Heart left ventricle (tissue), 16 donors: ENCODE measurements around the gene ZNF451. TPM values are rescaled to one million over a fixed set of nuclear protein-coding genes. Genes with fewer than 3 reads are reported as not detected.

Experiments used
- ATAC-seq, 4 donors: fragments of 200-7000 bp; cut with Tn5 transposase; one replicate each; pipeline ENCODE4 v1.9.1; 2020 to 2022; ENCODE audit warnings: moderate library complexity in 4 of 4, mild to moderate bottlenecking in 3 of 4, moderate number of reproducible peaks in 1 of 4
- DNase-seq, 5 donors: peaks; one replicate each; pipeline ENCODE4 v3.0.0-alpha.2; 2020
- H3K27ac ChIP-seq, 12 donors: fragments of 200-600 bp; sonication (generic) in 4 of 12; one replicate each; pipeline versions ENCODE4 v1.5.0 to v1.8.0; 2016 to 2022; ENCODE audit warnings: mild to moderate bottlenecking in 2 of 12
- H3K27me3 ChIP-seq, 9 donors: fragments of 200-600 bp; sonication (generic) in 2 of 9; one replicate each; pipeline versions ENCODE4 v1.5.1 to v1.8.0; 2016 to 2022; ENCODE audit warnings: mild to moderate bottlenecking in 3 of 9
- H3K36me3 ChIP-seq, 9 donors: fragments of 200-600 bp; sonication (generic) in 2 of 9; one replicate each; pipeline versions ENCODE4 v1.5.0 to v1.8.0; 2018 to 2022; ENCODE audit warnings: mild to moderate bottlenecking in 2 of 9
- H3K4me1 ChIP-seq, 12 donors: fragments of 200-600 bp; sonication (generic) in 4 of 12; one replicate each; pipeline versions ENCODE4 v1.5.0 to v1.8.0; 2016 to 2022; ENCODE audit warnings: mild to moderate bottlenecking in 3 of 12
- H3K4me3 ChIP-seq, 12 donors: fragments of 200-600 bp; sonication (generic) in 4 of 12; one replicate each; pipeline versions ENCODE4 v1.5.0 to v1.8.0; 2017 to 2022; ENCODE audit warnings: mild to moderate bottlenecking in 9 of 12, moderate library complexity in 4 of 12
- H3K9me3 ChIP-seq, 12 donors: fragments of 200-600 bp; sonication (generic) in 4 of 12; one replicate each; pipeline versions ENCODE4 v1.5.0 to v1.8.0; 2016 to 2022; ENCODE audit warnings: mild to moderate bottlenecking in 1 of 12
- CTCF ChIP-seq, 12 donors: fragments of 200-600 bp; sonication (generic) in 4 of 12; IDR thresholded peaks; one replicate each; pipeline versions ENCODE4 v1.5.0 to v1.8.0; 2018 to 2022; ENCODE audit warnings: antibody characterized with exemption in 12 of 12, mild to moderate bottlenecking in 5 of 12
- POLR2A ChIP-seq, 2 donors: fragments of 450-650 bp; IDR thresholded peaks; one replicate each; pipeline ENCODE4 v1.6.1; 2017; ENCODE audit warnings: antibody characterized with exemption in 2 of 2, mild to moderate bottlenecking in 2 of 2, moderate library complexity in 2 of 2
- WGBS, 4 donors: extraction: QIAGEN DNeasy Blood & Tissue Kit in 2 of 4; methylation state at CpG; one replicate each; pipeline versions ENCODE4 v1.1.5 to v1.1.7; 2013 to 2018; 5-methylcytosine and 5-hydroxymethylcytosine counted together
- intact Hi-C, 10 donors: fragments of 100-400 bp; cut with DNase I; formaldehyde crosslinking; loops; one replicate each; pipeline versions ENCODE4 v1.11.1 to v1.14.2; 2022
- polyA plus RNA-seq, 2 donors: library from polyadenylated mRNA; stranded (reverse); fragments of 200-250 nt; gene quantifications; one replicate each; pipeline ENCODE4 v1.2.3, GENCODE V29; 2013
- total RNA-seq, 9 donors: library from RNA; depleted of rRNA in 2 of 9; stranded (reverse); fragments of >200 nt in 2 of 9; fragmentation: NEBNext Ultra II Directional in 3 of 9; extraction: Animal tissue kit (Norgen Biotek cat#: 25700) in 3 of 9; gene quantifications; one replicate each; pipeline versions ENCODE4 v1.1.0 to v1.2.4, GENCODE V29; 2016 to 2023
- donor health status: ischemic (EF 13 %, LVEDD 7.1; RV severe dilation, severe dysfunction).
- donor health status: healthy with polysubstance abuse.
- donor health status: DM: no; HTN: yes; CAD: no.
- donor health status: DM: no; HTN: no; CAD: no.
- donor health status: ischemic (EF 25% LVEDD 6.9; RV normal size, moderate dysfunction).
- donor health status: ischemic (EF 25% LVEDD 5.7; RV mildly dilated, moderate dysfunction).
- donor health status: healthy.
- donor health status: DM: yes; HTN: yes; CAD: no.
- donor health status: ischemic (EF 35%, LVEDD 5.7; RV mildly dilated, moderate dysfunction).
- donor health status: nonischemic (EF 11% LVEDD 7.7; RV severe dilation, severe dysfunction).
- donor health status: DM: yes; HTN: yes; CAD: no.
- donor health status: PGD.
- donor health status: ischemic (EF 29% LVEDD 5.4; RV normal size, mild dysfunction).
- donor health status: nonischemic (EF 23%, LVEDD 6.1; RV moderate dilation, normal function).

ZNF451 gene
- total and polyA plus RNA-seq, 11 donors = 8.8 to 37.1 (median 21.4) TPM

DNA sequence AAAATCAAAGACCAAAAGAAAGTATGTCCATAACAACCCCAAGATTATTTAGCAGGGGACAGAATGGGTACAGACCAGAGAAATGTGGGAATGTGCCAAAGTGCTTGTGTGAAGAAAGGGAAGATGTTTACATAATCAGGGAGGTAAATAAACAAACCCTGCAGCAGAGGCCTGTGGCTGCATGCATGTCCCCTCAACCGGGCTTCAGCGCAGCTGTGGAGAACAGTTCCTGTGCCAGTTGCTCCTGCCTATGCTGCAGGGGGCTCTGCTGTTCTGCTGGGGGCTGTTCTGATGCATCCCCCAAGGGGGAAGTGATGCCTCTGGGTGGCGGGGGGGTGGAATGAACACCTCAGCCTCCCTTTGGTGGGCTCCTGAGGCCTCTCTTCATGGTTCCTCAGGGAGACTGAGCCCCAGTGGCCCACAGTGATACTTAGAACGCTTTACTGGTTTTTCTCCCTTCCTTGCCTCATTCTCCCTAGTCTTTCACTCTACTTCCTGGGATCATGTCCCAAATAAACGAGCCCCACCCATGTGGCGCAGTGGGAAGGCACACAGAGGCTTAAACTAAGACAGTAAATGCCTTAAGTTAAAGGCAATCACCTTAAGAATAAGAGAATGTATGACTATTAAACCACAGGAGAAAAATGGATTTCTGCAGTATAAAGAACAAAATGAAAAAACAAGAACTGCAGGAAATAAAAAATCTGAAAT is 109.1 kb downstream of the ZNF451 start:
- intact Hi-C loops = loop anchor here in 1 of 10 donors (10.0 kb wide), 1 partner anchor 126 kb away; no protein-coding TSS in a partner anchor
- WGBS, 4 donors = 75 to 82% (median 79%) methylated on average over 5 to 6 of the region's 6 CpGs
- ATAC-seq (no peak), DNase-seq (no peak)
- Histone ChIP-seq H3K9me3 (no peaks in the 10 kb centered on the region), H3K4me3 (no peak overlapping the region), H3K4me1 (peaks cover 0 to 5% (median 0%) of the 10 kb centered on the region in 12 donors), H3K27me3 (no peaks in the 10 kb centered on the region), H3K36me3 (no peaks in the 10 kb centered on the region), H3K27ac (peak overlapping the region in 1 of 12 donors; percentile 64)
- TF ChIP-seq POLR2A (IDR thresholded peaks at IDR 0.05) (no peak), CTCF (IDR thresholded peaks at IDR 0.05) (no peak)

DNA sequence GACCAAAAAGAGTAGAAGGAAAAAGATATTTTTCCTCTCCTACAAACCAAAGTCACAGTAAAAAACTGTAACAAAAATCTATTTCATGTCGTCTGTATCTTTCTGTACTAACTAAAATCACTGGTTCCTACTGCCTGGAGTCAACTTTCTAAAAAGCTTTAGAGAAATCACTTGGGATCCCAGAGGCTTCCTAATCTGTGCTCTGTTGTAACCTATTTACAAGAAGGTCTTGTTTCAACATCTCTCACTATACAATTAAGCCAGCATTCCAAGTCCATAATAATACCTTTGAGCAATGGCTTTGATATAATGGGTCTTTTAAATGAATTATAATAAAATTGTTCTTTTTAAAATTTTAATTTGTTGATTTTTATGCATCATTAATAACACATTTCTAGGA is 111.7 kb downstream of the ZNF451 start:
- no peak for ATAC-seq
- no peaks in the 10 kb centered on the region for H3K36me3 ChIP-seq
- H3K27ac ChIP-seq = peak overlapping the region in 1 of 12 donors; percentile 64
- no peaks in the 10 kb centered on the region for H3K4me1 ChIP-seq
- WGBS, 4 donors = 75 to 84% (median 80%) methylated on average over 1 of the region's 1 CpG
- no peaks in the 10 kb centered on the region for H3K27me3 ChIP-seq
- intact Hi-C loops = no loop called here
- TF ChIP-seq CTCF (IDR thresholded peaks at IDR 0.05) = no peak
- no peak for TF ChIP-seq POLR2A (IDR thresholded peaks at IDR 0.05)
- no peak overlapping the region for H3K4me3 ChIP-seq
- H3K9me3 ChIP-seq = no peaks in the 10 kb centered on the region
- DNase-seq = no peak

GRCh38 chr6:57205550-57206328 is 115.8 kb downstream of the ZNF451 start:
- Histone ChIP-seq H3K9me3 (no peaks in the 10 kb centered on the region), H3K4me1 (no peaks in the 10 kb centered on the region), H3K27ac (peak overlapping the region in 1 of 12 donors; percentile 57), H3K36me3 (no peaks in the 10 kb centered on the region), H3K27me3 (no peaks in the 10 kb centered on the region), H3K4me3 (no peak overlapping the region)
- no peak for ATAC-seq
- intact Hi-C loops = no loop called here
- 87 to 91% (median 90%) methylated on average over 7 of the region's 7 CpGs for WGBS, 4 donors
- no peak for DNase-seq
- no peak for TF ChIP-seq CTCF (IDR thresholded peaks at IDR 0.05)
- no peak for TF ChIP-seq POLR2A (IDR thresholded peaks at IDR 0.05)

GRCh38 chr6:57207141-57207540 is 117.2 kb downstream of the ZNF451 start:
- no peaks in the 10 kb centered on the region for H3K27me3 ChIP-seq
- no peak overlapping the region for H3K4me3 ChIP-seq
- DNase-seq = no peak
- H3K27ac ChIP-seq = peak overlapping the region in 1 of 12 donors; percentile 57
- intact Hi-C loops = no loop called here
- H3K9me3 ChIP-seq = no peaks in the 10 kb centered on the region
- H3K4me1 ChIP-seq = no peaks in the 10 kb centered on the region
- 87 to 93% (median 91%) methylated on average over 2 of the region's 2 CpGs for WGBS, 4 donors
- TF ChIP-seq CTCF (IDR thresholded peaks at IDR 0.05) (no peak), POLR2A (IDR thresholded peaks at IDR 0.05) (no peak)
- ATAC-seq = no peak
- no peaks in the 10 kb centered on the region for H3K36me3 ChIP-seq
